Esophagus squamous epithelium (tissue), 5 donors: ENCODE results near the gene SRD5A2. TPM values are rescaled to one million over a fixed set of nuclear protein-coding genes. Genes with fewer than 3 reads are reported as not detected.
A peak's percentile ranks its signal among the peaks of the same experiment; 100 is the strongest.

Source experiments
- DNase-seq: peaks from one replicate; lab custom pipeline; 2025; lab: John Stamatoyannopoulos, UW
- H3K27ac ChIP-seq, 4 donors: fragments of 200-600 bp; sonication (generic); one replicate each; pipeline ENCODE4 v1.5.1; 2016 to 2019; ENCODE audit warnings: mild to moderate bottlenecking in 1 of 4
- H3K27me3 ChIP-seq, 4 donors: fragments of 200-600 bp; sonication (generic); 1 replicate in 3 of 4; 2 replicates in 1 of 4; pipeline versions ENCODE4 v1.5.1 to v1.6.0; 2017 to 2021; ENCODE audit warnings: antibody characterized with exemption in 1 of 4
- H3K36me3 ChIP-seq, 3 donors: fragments of 200-600 bp; sonication (generic); one replicate each; pipeline ENCODE4 v1.5.1; 2016 to 2019
- H3K4me1 ChIP-seq, 3 donors: fragments of 200-600 bp; sonication (generic); one replicate each; pipeline ENCODE4 v1.5.1; 2017 to 2019
- H3K4me3 ChIP-seq, 4 donors: fragments of 200-600 bp; sonication (generic); 1 replicate in 3 of 4; 2 replicates in 1 of 4; pipeline ENCODE4 v1.5.1; 2016 to 2019; ENCODE audit warnings: mild to moderate bottlenecking in 2 of 4, moderate library complexity in 1 of 4
- H3K9me3 ChIP-seq, 3 donors: fragments of 200-600 bp; sonication (generic); one replicate each; pipeline ENCODE4 v1.5.1; 2016 to 2019
- CTCF ChIP-seq, 6 experiments: fragments of 450-650 bp in 4 of 6; fragments of 200-600 bp in 2 of 6; sonication (generic) in 2 of 6; IDR thresholded peaks; one replicate each; pipeline ENCODE4 v1.5.1; 2016 to 2019; ENCODE audit warnings: antibody characterized with exemption in 6 of 6, mild to moderate bottlenecking in 4 of 6, moderate library complexity in 4 of 6
- POLR2A ChIP-seq, 4 donors: fragments of 450-650 bp; IDR thresholded peaks; one replicate each; pipeline ENCODE4 v1.6.1; 2017; ENCODE audit warnings: antibody characterized with exemption in 4 of 4, mild to moderate bottlenecking in 4 of 4, moderate library complexity in 3 of 4
- WGBS, 2 donors: methylation state at CpG; one replicate each; pipeline ENCODE4 v1.1.5; 2018; 5-methylcytosine and 5-hydroxymethylcytosine counted together
- intact Hi-C: fragments of 100-400 bp; cut with DNase I; formaldehyde crosslinking; loops from one replicate; pipeline ENCODE4 v1.15.0; 2022
- total RNA-seq, 4 donors: library from RNA; depleted of rRNA; stranded (reverse); fragments of >200 nt; gene quantifications; one replicate each; pipeline ENCODE4 v1.1.0, GENCODE V29; 2016
- donor health status: DM: yes; HTN: yes; CAD: no.

The SRD5A2 gene
- total RNA-seq, 4 donors from 2014 or later = 0.19 TPM; not detected in 3

- no peaks in the 10 kb centered on the region for H3K9me3 ChIP-seq
- intact Hi-C loops = no loop called here
- WGBS, 2 donors = 86 to 87% methylated on average over 5 to 6 of the region's 6 CpGs
These were observed 51.9 kb downstream of the SRD5A2 start for GRCh38 chr2:31528823-31529222.

GRCh38 chr2:31526946-31527732 is 53.6 kb downstream of the SRD5A2 start:
- Histone ChIP-seq H3K4me3 (no peak overlapping the region), H3K27me3 (peaks cover 0 to 4% (median 0%) of the 10 kb centered on the region in 4 donors), H3K27ac (no peak overlapping the region), H3K4me1 (no peaks in the 10 kb centered on the region), H3K36me3 (no peaks in the 10 kb centered on the region), H3K9me3 (no peaks in the 10 kb centered on the region)
- TF ChIP-seq POLR2A (IDR thresholded peaks at IDR 0.05) (no peak), CTCF (IDR thresholded peaks at IDR 0.05) (no peak)
- no peak for DNase-seq
- intact Hi-C loops = no loop called here
- WGBS, 2 donors = 69 to 71% methylated on average over 14 to 15 of the region's 15 CpGs

More at GRCh38 chr2:31528823-31529222, 51.9 kb downstream of the SRD5A2 start:
- H3K27ac ChIP-seq = no peak overlapping the region
- TF ChIP-seq CTCF (IDR thresholded peaks at IDR 0.05) (no peak), POLR2A (IDR thresholded peaks at IDR 0.05) (no peak)
- no peaks in the 10 kb centered on the region for H3K36me3 ChIP-seq
- H3K4me3 ChIP-seq = no peak overlapping the region
- DNase-seq = no peak
- no peaks in the 10 kb centered on the region for H3K4me1 ChIP-seq
- peaks cover 0 to 4% (median 0%) of the 10 kb centered on the region in 4 donors for H3K27me3 ChIP-seq

- no peaks in the 10 kb centered on the region for H3K36me3 ChIP-seq
- no peak overlapping the region for H3K27ac ChIP-seq
- H3K4me3 ChIP-seq = no peak overlapping the region
- WGBS, 2 donors = 58 to 73% methylated on average over 5 of the region's 5 CpGs
- H3K9me3 ChIP-seq = no peaks in the 10 kb centered on the region
- intact Hi-C loops = no loop called here
- H3K4me1 ChIP-seq = no peaks in the 10 kb centered on the region
- DNase-seq = no peak
- peaks cover 0 to 4% (median 0%) of the 10 kb centered on the region in 4 donors for H3K27me3 ChIP-seq
- TF ChIP-seq POLR2A (IDR thresholded peaks at IDR 0.05) (no peak), CTCF (IDR thresholded peaks at IDR 0.05) (no peak)
These were observed 54.9 kb downstream of the SRD5A2 start for GRCh38 chr2:31525876-31526275.

GRCh38 chr2:31524592-31524991 is 56.1 kb downstream of the SRD5A2 start:
- WGBS, 2 donors = 76 to 87% methylated on average over 4 of the region's 4 CpGs
- Histone ChIP-seq H3K4me1 (no peaks in the 10 kb centered on the region), H3K27ac (no peak overlapping the region), H3K4me3 (no peak overlapping the region), H3K36me3 (no peaks in the 10 kb centered on the region), H3K9me3 (no peaks in the 10 kb centered on the region), H3K27me3 (peaks cover 0 to 7% (median 0%) of the 10 kb centered on the region in 4 donors)
- TF ChIP-seq CTCF (IDR thresholded peaks at IDR 0.05) (no peak), POLR2A (IDR thresholded peaks at IDR 0.05) (no peak)
- no peak for DNase-seq
- intact Hi-C loops = no loop called here

- no peaks in the 10 kb centered on the region for H3K36me3 ChIP-seq
- WGBS, 2 donors = 25 to 32% methylated on average over 8 of the region's 8 CpGs
- no peak for DNase-seq
These were observed 56.8 kb downstream of the SRD5A2 start for GRCh38 chr2:31523871-31524492.

More at GRCh38 chr2:31523871-31524492, 56.8 kb downstream of the SRD5A2 start:
- H3K4me3 ChIP-seq = no peak overlapping the region
- no peaks in the 10 kb centered on the region for H3K4me1 ChIP-seq
- H3K9me3 ChIP-seq = no peaks in the 10 kb centered on the region
- intact Hi-C loops = no loop called here
- H3K27ac ChIP-seq = no peak overlapping the region
- H3K27me3 ChIP-seq = peaks cover 0 to 4% (median 0%) of the 10 kb centered on the region in 4 donors
- TF ChIP-seq CTCF (IDR thresholded peaks at IDR 0.05) (peak; percentile 41 to 79 (median 69)), POLR2A (IDR thresholded peaks at IDR 0.05) (no peak)
